ENCODE measurements around the gene WASF2.

- TF ChIP-seq CTCF (IDR thresholded peaks at IDR 0.05) (no peak), EZH2phosphoT487 (IDR thresholded peaks at IDR 0.05) (no peak), EZH2 (IDR thresholded peaks at IDR 0.05) (no peak)
Measured at GRCh38 chr1:27513958-27514357, 24.0 kb upstream of the WASF2 start.

All from neural progenitor cell (in vitro differentiated cells).